Esophagus (tissue), 2 donors: ENCODE measurements around the gene ADRB2. TPM values are rescaled to one million over a fixed set of nuclear protein-coding genes. Genes with fewer than 3 reads are reported as not detected.

Source experiments
- H3K27ac ChIP-seq, 2 donors: one replicate each; pipeline ENCODE4 v1.5.1; 2013; ENCODE audit warnings: low read depth in 2 of 2, mild to moderate bottlenecking in 2 of 2, inconsistent platforms in 1 of 2, low read length in 1 of 2, moderate library complexity in 1 of 2
- H3K27me3 ChIP-seq, 2 donors: one replicate each; pipeline ENCODE4 v1.6.1; 2013; ENCODE audit warnings: low read length in 2 of 2, control low read depth in 1 of 2, mild to moderate bottlenecking in 1 of 2; ENCODE audit not compliant: insufficient read depth in 2 of 2, control insufficient read depth in 1 of 2
- H3K36me3 ChIP-seq, 2 donors: one replicate each; pipeline ENCODE4 v1.6.1; 2013; ENCODE audit warnings: low read length in 1 of 2; ENCODE audit not compliant: control insufficient read depth in 2 of 2, insufficient read depth in 2 of 2
- H3K4me1 ChIP-seq, 2 donors: one replicate each; pipeline ENCODE4 v1.6.1; 2013; ENCODE audit warnings: low read length in 1 of 2; ENCODE audit not compliant: control insufficient read depth in 2 of 2, insufficient read depth in 2 of 2
- H3K4me3 ChIP-seq, 2 donors: one replicate each; pipeline ENCODE4 v1.5.1; 2013; ENCODE audit warnings: low read length in 2 of 2, mild to moderate bottlenecking in 2 of 2, low read depth in 1 of 2, moderate library complexity in 1 of 2
- H3K9me3 ChIP-seq, 2 donors: one replicate each; pipeline ENCODE4 v1.6.1; 2013; ENCODE audit warnings: mild to moderate bottlenecking in 2 of 2, low read depth in 1 of 2, low read length in 1 of 2, moderate library complexity in 1 of 2; ENCODE audit not compliant: control insufficient read depth in 2 of 2, insufficient read depth in 1 of 2
- WGBS, 2 donors: extraction: QIAGEN DNeasy Blood & Tissue Kit; methylation state at CpG; one replicate each; pipeline ENCODE4 v1.1.7; 2013; 5-methylcytosine and 5-hydroxymethylcytosine counted together
- polyA plus RNA-seq, 2 donors: library from polyadenylated mRNA; stranded (reverse); fragments of 200-250 nt; gene quantifications; one replicate each; pipeline ENCODE4 v1.2.3, GENCODE V29; 2013
- donor health status: healthy with polysubstance abuse.
- donor health status: Bipolar disorder and iron deficiency.

ADRB2 gene
- polyA plus RNA-seq, 2 donors = 2.1 to 2.8 TPM

DNA sequence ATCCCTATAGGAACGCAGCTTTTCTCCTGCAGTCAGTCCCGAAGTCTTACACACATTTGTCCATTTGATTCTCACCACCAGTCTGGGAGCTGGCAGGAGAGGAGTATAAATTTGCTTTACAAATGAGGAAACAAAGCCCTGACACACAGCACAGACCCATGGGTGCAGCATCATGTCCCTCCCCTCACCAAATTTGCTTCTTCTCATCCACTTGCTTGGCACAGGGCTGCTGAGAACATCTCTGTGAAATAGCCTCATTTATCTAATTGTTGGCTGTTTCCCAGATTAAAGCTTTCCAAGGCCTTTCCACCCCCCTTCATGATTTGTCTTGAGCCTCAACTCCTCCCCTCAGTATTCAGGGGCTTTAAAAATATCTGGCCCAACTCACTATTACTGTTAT, 11.3 kb upstream of the ADRB2 start:
- H3K9me3 ChIP-seq = no peaks in the 10 kb centered on the region
- no peak overlapping the region for H3K4me3 ChIP-seq
- no peaks in the 10 kb centered on the region for H3K27me3 ChIP-seq
- no peaks in the 10 kb centered on the region for H3K4me1 ChIP-seq
- no peaks in the 10 kb centered on the region for H3K36me3 ChIP-seq
- 65 to 78% methylated on average over 2 of the region's 2 CpGs for WGBS, 2 donors
- H3K27ac ChIP-seq = no peak overlapping the region

DNA sequence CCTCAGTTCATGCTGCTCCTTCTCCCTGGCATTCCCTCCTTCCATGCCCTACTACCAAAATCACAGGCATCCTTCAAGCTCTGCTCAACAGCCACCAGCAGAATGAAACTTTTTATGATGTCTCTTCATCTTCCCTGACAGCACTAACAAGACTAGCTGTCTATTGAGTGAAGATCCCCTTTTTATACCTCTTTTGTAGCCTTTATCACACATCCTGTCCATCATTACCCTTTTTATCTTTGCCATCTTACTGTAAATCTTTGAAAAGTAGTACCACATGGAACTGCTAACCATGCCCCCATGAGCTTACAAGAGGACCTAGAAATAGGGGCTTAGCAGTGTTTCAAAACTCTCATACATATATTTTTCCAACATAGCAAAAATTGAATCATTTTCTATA, 10.8 kb upstream of the ADRB2 start:
- H3K27me3 ChIP-seq = no peaks in the 10 kb centered on the region
- no peak overlapping the region for H3K4me3 ChIP-seq
- H3K9me3 ChIP-seq = no peaks in the 10 kb centered on the region
- H3K36me3 ChIP-seq = no peaks in the 10 kb centered on the region
- no peaks in the 10 kb centered on the region for H3K4me1 ChIP-seq
- H3K27ac ChIP-seq = no peak overlapping the region

DNA sequence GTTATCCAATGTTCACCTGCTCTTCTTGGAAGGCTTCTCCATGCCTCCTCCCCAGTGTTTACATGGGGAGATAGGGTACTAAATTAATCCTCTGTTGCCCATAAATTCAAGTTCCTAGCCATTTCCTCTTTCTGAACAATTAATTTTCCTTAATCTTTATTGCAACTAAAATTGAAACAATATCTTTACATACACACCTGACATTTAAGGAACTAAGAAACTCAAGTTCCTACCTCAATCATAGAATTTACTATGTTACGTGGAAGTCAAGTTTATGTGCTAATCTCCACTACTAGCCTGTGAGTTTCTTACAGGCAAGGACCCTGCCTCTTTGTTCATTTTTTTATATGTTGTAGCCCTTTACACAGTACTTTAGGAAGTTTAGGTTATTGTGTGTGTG, 10.1 kb upstream of the ADRB2 start:
- H3K27ac ChIP-seq = no peak overlapping the region
- WGBS, 2 donors = 94 to 96% methylated on average over 1 of the region's 1 CpG

DNA sequence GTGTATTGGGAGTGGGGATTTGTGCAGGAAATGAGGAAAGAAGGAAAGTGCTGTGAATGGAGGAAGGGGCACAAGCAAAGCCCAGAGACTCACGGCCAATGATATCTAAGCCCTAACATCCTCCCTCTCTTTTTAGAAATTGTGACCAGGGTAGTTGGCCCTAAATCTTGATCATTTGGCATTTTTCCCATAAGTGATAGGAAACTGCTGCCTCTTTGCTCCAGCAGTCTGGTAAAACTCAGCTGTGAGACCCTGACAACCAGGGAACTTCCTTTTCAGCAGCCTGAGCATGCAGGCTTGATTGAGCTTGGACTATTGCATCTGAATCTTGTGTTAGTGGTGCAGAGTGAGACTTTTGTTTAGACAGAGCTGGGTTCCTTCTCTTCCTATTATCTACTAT, 9.6 kb upstream of the ADRB2 start:
- Histone ChIP-seq H3K36me3 (no peaks in the 10 kb centered on the region), H3K27ac (no peak overlapping the region), H3K27me3 (no peaks in the 10 kb centered on the region), H3K4me3 (no peak overlapping the region), H3K4me1 (no peaks in the 10 kb centered on the region), H3K9me3 (no peaks in the 10 kb centered on the region)
- WGBS, 2 donors = 63 to 80% methylated on average over 1 of the region's 1 CpG

More for the DNA sequence above, 10.1 kb upstream of the ADRB2 start:
- Histone ChIP-seq H3K4me1 (no peaks in the 10 kb centered on the region), H3K27me3 (no peaks in the 10 kb centered on the region), H3K36me3 (no peaks in the 10 kb centered on the region), H3K4me3 (no peak overlapping the region), H3K9me3 (no peaks in the 10 kb centered on the region)

DNA sequence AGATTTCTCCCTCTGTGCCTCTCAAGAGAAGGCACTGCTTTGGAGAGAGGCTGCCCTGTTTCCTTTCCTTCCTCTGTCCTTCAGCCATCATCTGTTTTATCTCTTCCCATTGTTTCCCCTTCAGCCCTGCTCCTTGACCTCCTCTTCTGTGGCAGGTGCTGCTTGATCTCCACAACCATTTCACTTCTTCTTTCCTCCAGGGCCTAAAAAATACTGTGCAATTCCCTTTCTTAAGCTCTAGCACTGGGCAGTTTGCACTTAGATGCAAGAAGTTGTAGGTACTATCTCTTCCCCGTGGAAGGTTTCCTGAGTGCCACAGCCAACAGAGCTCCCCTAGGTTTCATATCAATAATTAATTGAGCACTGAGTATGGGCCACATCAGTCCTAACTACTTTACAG, 8.8 kb upstream of the ADRB2 start:
- WGBS, 2 donors = 85 to 91% methylated on average over 1 of the region's 1 CpG
- H3K27ac ChIP-seq = no peak overlapping the region
- no peaks in the 10 kb centered on the region for H3K4me1 ChIP-seq
- no peaks in the 10 kb centered on the region for H3K9me3 ChIP-seq
- no peak overlapping the region for H3K4me3 ChIP-seq
- H3K27me3 ChIP-seq = no peaks in the 10 kb centered on the region
- no peaks in the 10 kb centered on the region for H3K36me3 ChIP-seq

DNA sequence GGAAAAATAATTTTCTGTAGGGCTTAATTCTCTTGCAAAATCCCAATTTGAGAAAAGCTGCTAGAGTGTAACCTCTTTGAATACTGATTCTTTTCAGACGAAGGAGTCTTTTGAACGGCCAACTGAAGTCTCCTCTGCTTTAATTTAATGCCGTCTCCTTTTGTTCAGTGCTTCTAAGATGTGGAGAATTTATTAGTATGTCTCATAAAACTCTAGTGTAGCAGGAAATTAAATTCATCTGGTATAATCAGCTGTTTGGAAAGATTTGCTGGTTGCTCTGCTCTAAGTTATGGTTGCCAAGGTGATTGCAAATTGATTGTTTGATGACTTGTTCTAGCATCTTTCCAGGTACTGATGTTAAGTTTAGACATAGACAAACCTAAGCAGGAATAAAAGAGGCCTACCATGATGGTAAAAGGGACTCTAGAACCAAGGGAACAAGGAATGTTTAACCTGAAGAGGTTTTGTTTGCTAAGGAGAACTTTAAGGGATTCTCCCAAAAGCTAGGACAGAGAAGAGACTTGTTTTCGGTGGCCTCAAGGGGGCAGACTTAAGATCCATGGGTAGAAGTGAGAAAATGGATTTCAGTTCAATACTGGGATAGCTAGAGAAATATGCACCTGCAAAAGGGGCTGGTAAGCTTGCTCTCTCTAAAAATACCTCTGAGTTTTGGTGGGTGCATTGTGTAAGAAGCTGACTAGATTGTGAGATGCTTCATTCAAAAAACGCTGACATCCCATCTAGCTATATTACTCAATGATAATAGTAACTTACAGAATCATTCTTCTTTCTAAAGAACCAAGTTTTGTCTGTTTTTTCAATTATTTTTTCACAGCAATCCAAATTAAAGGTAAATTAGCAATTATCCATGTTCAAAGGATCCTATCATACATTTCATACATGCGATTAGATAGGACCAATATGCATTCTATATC, 5.7 kb upstream of the ADRB2 start:
- Histone ChIP-seq H3K36me3 (no peaks in the 10 kb centered on the region), H3K27me3 (no peaks in the 10 kb centered on the region), H3K9me3 (no peaks in the 10 kb centered on the region), H3K4me1 (no peaks in the 10 kb centered on the region), H3K4me3 (no peak overlapping the region), H3K27ac (no peak overlapping the region)
- 72 to 75% methylated on average over 6 of the region's 6 CpGs for WGBS, 2 donors

DNA sequence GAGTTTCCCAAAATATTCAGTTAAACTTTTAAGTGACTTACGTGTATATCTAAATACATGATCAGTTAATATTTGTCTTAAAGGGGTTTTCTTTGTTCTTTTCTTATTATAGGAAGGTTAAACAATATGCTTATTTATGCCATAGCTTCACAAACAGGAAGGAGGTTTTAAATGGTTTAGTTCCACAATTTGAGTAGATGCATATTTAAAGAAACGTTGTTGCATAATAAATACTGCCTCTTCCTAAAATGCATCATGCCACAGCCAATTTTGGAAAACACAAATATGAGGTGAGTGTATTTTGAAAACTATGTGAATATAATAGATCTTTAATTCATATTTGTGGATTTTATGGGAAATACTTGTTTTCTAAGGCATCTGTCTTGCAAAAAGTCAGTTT, 2.5 kb upstream of the ADRB2 start:
- H3K27ac ChIP-seq = no peak overlapping the region

DNA sequence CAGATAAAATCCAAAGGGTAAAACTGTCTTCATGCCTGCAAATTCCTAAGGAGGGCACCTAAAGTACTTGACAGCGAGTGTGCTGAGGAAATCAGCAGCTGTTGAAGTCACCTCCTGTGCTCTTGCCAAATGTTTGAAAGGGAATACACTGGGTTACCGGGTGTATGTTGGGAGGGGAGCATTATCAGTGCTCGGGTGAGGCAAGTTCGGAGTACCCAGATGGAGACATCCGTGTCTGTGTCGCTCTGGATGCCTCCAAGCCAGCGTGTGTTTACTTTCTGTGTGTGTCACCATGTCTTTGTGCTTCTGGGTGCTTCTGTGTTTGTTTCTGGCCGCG, 727 bp upstream of the ADRB2 start:
- Histone ChIP-seq H3K9me3 (no peaks in the 10 kb centered on the region), H3K4me3 (peak overlapping the region; percentile 48 to 53), H3K36me3 (no peaks in the 10 kb centered on the region), H3K27ac (peak overlapping the region; percentile 95 to 98), H3K27me3 (no peaks in the 10 kb centered on the region), H3K4me1 (peaks cover 4 to 14% of the 10 kb centered on the region in 2 donors)
- 1% methylated on average over 9 of the region's 9 CpGs for WGBS, 2 donors

More for the DNA sequence above, 2.5 kb upstream of the ADRB2 start:
- no peaks in the 10 kb centered on the region for H3K36me3 ChIP-seq
- 76 to 82% methylated on average over 2 of the region's 2 CpGs for WGBS, 2 donors
- H3K4me1 ChIP-seq = peaks cover 4 to 9% of the 10 kb centered on the region in 2 donors
- H3K9me3 ChIP-seq = no peaks in the 10 kb centered on the region
- no peak overlapping the region for H3K4me3 ChIP-seq
- H3K27me3 ChIP-seq = no peaks in the 10 kb centered on the region

DNA sequence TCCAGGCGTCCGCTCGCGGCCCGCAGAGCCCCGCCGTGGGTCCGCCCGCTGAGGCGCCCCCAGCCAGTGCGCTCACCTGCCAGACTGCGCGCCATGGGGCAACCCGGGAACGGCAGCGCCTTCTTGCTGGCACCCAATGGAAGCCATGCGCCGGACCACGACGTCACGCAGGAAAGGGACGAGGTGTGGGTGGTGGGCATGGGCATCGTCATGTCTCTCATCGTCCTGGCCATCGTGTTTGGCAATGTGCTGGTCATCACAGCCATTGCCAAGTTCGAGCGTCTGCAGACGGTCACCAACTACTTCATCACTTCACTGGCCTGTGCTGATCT, 294 bp downstream of the ADRB2 start:
- Histone ChIP-seq H3K4me1 (peaks cover 4 to 17% of the 10 kb centered on the region in 2 donors), H3K36me3 (no peaks in the 10 kb centered on the region), H3K27me3 (no peaks in the 10 kb centered on the region), H3K9me3 (no peaks in the 10 kb centered on the region), H3K27ac (peak overlapping the region; percentile 76 to 90), H3K4me3 (peak overlapping the region; percentile 48 to 53)
- 8% methylated on average over 28 of the region's 28 CpGs for WGBS, 2 donors

DNA sequence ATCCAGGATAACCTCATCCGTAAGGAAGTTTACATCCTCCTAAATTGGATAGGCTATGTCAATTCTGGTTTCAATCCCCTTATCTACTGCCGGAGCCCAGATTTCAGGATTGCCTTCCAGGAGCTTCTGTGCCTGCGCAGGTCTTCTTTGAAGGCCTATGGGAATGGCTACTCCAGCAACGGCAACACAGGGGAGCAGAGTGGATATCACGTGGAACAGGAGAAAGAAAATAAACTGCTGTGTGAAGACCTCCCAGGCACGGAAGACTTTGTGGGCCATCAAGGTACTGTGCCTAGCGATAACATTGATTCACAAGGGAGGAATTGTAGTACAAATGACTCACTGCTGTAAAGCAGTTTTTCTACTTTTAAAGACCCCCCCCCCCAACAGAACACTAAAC, 1.3 kb downstream of the ADRB2 start:
- peaks cover 6 to 17% of the 10 kb centered on the region in 2 donors for H3K4me1 ChIP-seq
- no peaks in the 10 kb centered on the region for H3K36me3 ChIP-seq
- peak overlapping the region; percentile 11 to 76 for H3K27ac ChIP-seq
- H3K27me3 ChIP-seq = no peaks in the 10 kb centered on the region
- WGBS, 2 donors = 56 to 74% methylated on average over 7 of the region's 7 CpGs
- no peaks in the 10 kb centered on the region for H3K9me3 ChIP-seq
- H3K4me3 ChIP-seq = peak overlapping the region; percentile 48 to 53
